NAMALWA (cell line): ENCODE data around the gene TLCD3B.
A peak's percentile ranks its signal among the peaks of the same experiment; 100 is the strongest.

Source experiments
- DNase-seq: peaks from one replicate; pipeline ENCODE4 v3.0.0-alpha.2; 2015; ENCODE audit warnings: low spot score

The TLCD3B gene

GRCh38 chr16:30030841-30031413 lies at the start of gene TLCD3B:
Gene TLCD3B (minus strand): TSS chr16:30031271. CDS start chr16:30030527, 744 bp downstream.
- no peak for DNase-seq

- DNase-seq = no peak
Measured at GRCh38 chr16:30079480-30079879, 48.4 kb upstream of the TLCD3B start.

- no peak for DNase-seq
Measured at GRCh38 chr16:30078744-30079143, 47.7 kb upstream of the TLCD3B start.

GRCh38 chr16:30077656-30078055 lies 46.6 kb upstream of the TLCD3B start:
- no peak for DNase-seq

- DNase-seq = peak; percentile 43
Measured at GRCh38 chr16:30076276-30076791, 45.3 kb upstream of the TLCD3B start.

- DNase-seq = peak; percentile 90
Measured at GRCh38 chr16:30075503-30076275, 44.6 kb upstream of the TLCD3B start, which contains the start of gene PPP4C. Gene PPP4C (plus strand): TSS chr16:30075994. CDS start chr16:30076378, 384 bp downstream.

- no peak for DNase-seq
Measured at GRCh38 chr16:30070490-30070889, 39.4 kb upstream of the TLCD3B start.

GRCh38 chr16:30069611-30070462 lies 38.8 kb upstream of the TLCD3B start:
- DNase-seq = no peak

GRCh38 chr16:30068750-30069610 lies 37.9 kb upstream of the TLCD3B start:
- DNase-seq = peak; percentile 73

- DNase-seq = no peak
Measured at GRCh38 chr16:30068333-30068732, 37.3 kb upstream of the TLCD3B start.

- DNase-seq = no peak
Measured at GRCh38 chr16:30067584-30067916, 36.5 kb upstream of the TLCD3B start.

GRCh38 chr16:30066761-30067583 lies 35.9 kb upstream of the TLCD3B start:
- no peak for DNase-seq

GRCh38 chr16:30065943-30066760 lies 35.1 kb upstream of the TLCD3B start:
- DNase-seq = no peak

- peak; percentile 96 for DNase-seq
Measured at GRCh38 chr16:30065102-30065942, 34.3 kb upstream of the TLCD3B start, which contains the start of gene ALDOA. Gene ALDOA (plus strand): TSS chr16:30065760. CDS start chr16:30066898, 1,138 bp downstream.

GRCh38 chr16:30064729-30065101 lies 33.6 kb upstream of the TLCD3B start:
- no peak for DNase-seq

- peak; percentile 88 for DNase-seq
Measured at GRCh38 chr16:30063893-30064728, 33.0 kb upstream of the TLCD3B start.

- DNase-seq = peak; percentile 17
Measured at GRCh38 chr16:30063278-30063892, 32.3 kb upstream of the TLCD3B start.
